NCI-H526 (cell line): Measurements from ENCODE around the gene IL4I1.

ENCODE experiments used
- DNase-seq, 2 experiments: peaks; one replicate each; lab custom pipeline; 2025; lab: John Stamatoyannopoulos, UW

The IL4I1 gene

GRCh38 chr19:49895566-49896297 lies 955 bp downstream of the IL4I1 start:
- DNase-seq = no peak

DNA sequence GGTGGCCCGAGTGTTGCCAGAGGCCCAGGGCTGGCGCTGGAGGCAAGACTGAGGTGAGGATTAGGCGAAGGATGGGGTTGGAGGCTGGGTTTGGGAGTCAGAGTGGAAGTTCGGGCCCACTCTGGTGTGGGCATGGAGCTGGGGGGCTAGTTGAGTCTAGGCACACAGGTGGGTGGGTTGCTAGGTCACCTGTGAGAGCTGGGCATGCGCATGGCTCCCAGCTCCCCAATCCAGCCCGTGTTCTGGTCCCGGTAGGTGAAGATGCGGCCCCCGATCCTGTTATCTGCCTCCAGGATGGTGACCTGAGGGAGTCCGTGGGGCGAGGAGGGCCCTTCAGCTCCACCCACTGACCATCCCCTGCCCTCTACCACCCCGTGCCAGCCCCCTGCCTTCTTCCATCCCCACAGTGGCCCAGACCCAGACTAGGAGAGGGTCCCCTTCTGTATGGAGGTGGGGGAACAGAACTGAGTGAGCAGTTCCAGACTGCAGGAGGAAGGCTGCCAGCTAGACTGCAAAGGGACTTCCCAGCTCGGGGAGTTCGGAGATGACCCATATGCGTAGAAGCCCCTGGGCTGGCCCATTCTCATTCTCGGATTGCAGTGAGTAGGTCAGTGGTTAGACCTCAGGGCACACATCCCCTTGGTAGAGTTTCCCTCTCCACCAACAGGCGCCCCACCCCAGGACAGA lies 1.7 kb downstream of the IL4I1 start:
- DNase-seq = no peak

DNA sequence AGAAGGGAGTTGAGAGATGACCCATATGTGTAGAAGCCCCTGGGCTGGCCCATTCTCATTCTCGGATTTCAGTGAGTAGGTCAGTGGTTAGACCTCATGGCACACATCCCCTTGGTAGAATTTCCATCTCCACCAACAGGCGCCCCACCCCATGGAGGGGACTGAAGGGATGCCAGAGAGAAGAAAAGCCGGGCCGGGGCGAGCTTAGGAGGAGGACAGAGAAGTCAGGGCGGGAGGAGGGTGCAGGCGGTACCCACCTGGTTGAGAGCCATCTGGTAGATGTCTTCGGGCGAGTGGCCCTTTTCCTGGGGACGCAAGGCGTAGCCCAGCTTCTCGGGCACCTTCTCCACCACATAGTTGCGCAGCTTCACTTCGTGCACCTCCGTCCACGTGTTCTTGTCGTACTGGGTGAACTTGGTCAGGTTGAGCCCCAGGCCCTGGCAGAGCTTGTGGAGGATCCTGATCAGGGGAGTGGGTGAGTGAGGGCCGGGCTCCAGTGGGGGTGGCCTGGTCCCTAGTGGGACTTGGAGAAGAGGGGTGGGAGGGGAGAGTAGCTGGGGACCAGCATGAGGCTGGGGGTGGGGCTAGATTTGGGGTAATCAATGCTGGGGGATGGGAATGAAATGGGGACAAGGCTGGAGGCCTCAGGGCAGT lies 2.5 kb downstream of the IL4I1 start:
- no peak for DNase-seq

DNA sequence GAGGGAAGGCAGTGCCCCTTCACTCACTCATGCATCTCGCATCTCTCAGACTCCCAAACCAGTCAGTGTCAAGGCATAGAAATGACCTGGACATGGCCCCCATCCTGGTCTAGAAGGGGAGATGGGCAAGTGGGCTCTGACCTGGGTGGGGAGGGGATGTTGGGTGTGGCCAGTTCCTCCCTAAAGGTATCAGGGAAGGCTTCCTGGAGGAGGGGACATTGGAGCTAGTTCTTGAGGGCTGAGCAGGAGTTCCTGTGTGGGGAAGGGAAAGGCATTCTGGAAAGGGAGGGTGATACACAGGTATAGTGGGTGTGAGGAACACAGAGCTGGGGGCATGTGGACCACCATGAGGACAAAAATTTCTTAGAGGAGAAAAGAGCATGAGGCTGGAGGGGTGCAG lies 4.0 kb downstream of the IL4I1 start:
- DNase-seq = no peak

DNA sequence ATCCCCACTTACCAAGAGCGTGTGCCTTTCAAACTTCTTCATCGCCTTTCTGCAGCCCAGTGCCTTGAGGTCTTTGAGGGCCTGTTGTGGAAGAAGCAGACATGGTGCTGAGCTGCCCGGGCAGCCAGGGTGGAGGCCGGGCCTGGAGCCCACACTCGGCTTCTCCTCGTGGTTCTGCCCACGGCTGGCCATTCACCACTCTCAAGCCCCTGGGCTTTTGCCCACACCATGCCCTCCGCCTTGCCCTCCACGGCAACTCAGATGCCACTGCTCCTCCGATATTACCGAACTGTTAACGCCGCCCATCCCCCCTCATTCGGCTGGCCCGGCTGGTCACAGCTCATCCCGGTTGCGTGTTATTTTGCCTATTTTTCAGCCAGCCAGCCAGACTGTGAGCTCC lies 5.3 kb downstream of the IL4I1 start:
- no peak for DNase-seq

GRCh38 chr19:49890349-49891311 lies 6.1 kb downstream of the IL4I1 start:
- DNase-seq = peak; percentile 53 to 91

DNA sequence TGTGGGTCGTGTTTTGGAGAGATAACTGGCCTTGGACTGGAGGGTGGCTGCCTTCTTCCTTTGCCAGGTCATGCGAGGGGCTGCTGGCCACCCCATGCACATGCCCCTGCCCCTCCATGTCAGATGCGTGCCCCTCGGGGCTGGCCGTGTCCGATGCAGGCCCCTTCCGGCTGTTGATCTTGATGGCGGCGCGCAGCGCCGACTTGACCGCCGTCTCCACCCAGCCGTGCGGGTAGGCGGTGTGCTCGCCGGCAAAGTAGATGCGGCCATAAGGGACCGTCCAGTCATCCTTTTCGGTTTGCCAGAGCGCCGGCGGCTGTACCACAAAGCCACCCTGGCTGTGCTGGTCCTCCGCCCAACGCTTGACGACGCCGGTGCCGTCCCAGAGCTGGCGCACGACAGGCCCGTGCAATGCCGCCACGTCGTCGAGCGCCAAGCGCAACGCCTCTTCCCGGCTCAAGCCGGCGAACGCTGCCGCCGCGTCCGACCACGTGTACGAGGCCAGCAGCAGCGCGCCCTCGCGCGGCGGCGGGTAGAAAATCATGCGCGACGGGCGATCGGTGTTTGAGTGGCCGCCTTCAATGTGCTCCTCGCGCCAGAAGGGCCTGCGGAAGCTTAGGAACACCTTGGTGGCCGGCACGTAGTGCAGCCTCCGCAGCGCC lies 6.9 kb downstream of the IL4I1 start:
- DNase-seq = no peak

DNA sequence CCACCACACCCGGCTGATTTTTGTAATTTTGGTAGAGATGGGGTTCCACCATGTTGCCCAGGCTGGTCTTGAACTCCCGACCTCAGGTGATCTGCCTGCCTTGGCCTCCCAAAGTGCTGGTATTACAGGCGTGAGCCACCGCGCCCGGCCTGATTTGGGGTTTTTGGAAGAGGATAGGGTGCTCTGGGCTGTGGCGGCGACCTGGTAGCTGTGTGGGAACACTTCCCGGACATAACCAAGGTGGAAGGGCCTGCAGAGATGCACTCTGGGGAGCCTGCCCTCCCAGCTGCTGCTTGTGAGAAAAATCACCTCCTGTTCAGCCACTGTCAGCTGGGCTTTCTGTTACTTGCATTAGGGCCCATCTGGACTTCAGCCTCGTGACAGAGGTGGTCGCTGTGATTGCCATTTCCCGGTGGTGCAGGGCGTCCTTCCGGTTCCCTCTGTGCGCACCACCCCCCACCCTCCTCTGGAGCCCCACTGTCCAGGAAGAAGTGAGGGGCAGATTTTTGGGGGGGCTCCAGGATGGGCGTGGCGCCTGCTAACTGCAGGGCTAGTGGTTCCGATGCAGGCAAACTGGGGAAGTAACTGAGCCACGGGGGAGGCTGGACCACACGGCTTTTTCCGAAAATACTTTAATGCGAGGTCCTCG lies 7.5 kb downstream of the IL4I1 start:
- no peak for DNase-seq

GRCh38 chr19:49888510-49888824 lies 8.2 kb downstream of the IL4I1 start:
- DNase-seq = peak in 1 of 2 experiments; percentile 69

DNA sequence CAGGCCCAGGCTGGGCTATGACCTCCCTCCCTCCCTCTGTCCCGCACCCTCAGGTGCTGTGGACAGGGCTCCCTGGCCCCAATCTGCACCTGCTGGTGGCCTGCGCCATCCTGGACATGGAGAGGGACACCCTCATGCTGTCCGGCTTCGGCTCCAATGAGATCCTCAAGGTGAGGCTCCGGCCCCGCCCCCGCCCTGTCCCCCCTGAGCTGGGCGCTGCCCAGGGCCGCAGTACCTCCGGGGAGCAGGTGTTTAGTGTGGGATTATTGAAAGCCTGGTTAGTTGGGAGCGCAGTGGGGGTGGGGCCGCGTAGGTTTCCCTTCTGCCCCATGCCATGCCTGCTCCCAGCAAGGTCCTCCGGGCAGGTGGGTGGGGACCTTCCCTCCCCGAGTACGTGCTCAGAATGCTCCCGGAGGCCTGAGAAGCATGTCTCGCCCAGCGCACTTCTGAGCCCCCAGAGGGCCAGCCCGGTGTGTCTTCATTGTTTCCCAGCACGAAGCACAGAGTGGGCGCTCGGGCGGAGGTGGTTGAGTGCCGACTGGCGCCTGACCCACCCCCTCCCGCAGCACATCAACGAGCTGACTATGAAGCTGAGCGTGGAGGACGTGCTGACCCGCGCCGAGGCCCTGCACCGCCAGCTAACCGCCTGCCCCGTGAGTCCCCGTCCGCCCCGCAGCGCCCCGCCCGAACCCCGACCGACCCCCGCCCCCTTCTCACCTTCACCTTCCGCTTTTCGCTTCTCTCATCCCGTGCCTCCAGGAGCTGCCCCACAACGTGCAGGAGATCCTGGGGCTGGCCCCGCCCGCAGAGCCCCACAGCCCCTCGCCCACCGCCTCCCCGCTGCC lies 8.8 kb downstream of the IL4I1 start:
- peak in 1 of 2 experiments; percentile 61 for DNase-seq

GRCh38 chr19:49887037-49887664 lies 9.5 kb downstream of the IL4I1 start:
- no peak for DNase-seq

- no peak for DNase-seq
Measured at GRCh38 chr19:49884760-49885159, 11.9 kb downstream of the IL4I1 start.

- no peak for DNase-seq
Measured at GRCh38 chr19:49884109-49884508, 12.6 kb downstream of the IL4I1 start.

DNA sequence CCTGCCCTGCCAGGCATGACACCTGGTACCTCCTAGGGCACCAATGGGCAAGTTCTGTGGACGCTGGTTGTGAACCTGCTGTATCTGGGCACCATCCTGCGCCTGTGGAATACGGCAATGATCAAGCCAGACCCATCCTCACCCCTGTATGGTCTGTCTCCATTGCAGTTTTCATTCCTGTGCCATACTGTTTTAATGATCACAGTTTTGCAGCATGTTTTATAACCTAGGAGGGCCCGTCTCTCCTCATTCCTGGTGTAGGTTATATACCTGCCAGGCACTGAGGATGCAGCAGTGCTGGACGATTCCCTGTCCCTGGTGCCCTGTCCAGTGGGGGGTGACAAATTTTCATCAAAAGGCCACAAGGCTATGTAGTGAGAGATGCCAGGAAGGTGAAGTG lies 13.6 kb downstream of the IL4I1 start:
- DNase-seq = no peak

DNA sequence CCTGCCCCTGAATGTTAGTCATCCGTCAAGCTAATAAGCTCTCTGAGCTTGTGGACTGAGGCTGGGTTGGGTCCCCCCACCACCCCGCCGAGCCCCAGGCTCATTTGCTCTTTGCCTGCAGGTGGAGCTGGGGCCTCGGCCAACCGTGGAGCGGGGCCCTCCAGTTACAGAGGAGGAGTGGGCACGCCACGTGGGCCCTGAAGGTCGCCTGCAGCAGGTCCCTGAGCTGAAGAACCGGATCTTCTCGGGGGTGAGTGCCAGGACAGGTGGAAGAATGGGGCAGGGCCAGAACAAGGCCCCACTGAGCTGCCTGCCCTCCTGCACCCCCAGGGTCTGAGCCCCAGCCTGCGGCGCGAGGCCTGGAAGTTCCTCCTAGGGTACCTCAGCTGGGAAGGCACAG lies 14.0 kb downstream of the IL4I1 start:
- DNase-seq = no peak

DNA sequence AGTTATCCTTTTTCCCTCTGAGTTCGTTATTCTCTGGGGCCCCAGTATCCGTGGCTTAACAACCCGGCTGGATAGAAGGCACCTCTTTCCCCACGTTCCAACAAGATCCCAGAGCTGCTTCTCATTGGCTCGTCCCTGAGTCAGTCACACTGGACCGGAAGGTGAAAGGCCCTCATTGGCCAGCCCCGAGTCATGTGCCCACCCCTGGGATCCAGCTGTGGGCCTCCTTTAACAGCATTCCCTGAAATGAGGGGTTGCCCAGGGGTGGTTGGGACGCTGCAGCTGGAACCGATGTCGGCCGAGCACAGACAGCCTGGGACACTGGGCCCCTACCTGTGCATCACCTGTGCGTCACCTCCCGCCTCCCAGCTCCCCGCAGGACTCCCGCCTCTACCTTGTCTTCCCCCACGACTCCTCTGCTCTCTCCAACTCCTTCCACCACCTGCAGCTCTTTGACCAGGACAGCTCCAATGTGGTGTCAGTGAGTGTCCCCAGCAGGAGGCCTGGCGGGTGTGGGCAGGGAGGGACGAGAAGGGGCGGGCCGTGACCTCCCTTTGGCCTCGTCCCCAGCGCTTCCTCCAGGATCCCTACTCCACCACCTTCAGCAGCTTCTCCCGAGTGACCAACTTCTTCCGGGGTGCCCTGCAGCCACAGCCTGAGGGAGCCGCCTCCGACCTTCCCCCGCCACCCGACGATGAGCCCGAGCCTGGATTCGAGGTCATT lies 14.9 kb downstream of the IL4I1 start:
- peak in 1 of 2 experiments; percentile 23 for DNase-seq

DNA sequence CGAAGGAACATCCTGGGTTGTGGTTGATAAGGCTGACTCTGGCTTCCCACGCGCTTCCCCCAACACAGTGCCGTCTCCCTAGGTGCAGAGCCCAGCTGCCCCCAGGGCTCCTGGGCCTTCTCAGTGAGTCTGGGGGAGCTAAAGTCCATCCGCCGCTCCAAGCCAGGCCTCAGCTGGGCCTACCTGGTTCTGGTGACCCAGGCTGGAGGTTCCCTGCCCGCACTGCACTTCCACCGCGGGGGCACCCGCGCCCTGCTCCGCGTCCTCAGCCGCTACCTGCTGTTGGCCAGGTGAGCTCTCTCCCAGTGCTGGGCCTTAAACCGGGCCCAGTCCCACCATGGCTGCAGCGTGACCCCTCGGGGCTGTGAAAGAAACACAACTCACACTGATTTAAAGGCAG lies 15.5 kb downstream of the IL4I1 start:
- no peak for DNase-seq

- DNase-seq = no peak
Measured at GRCh38 chr19:49880162-49880869, 16.4 kb downstream of the IL4I1 start.
